HCT116 (cell line): Measurements from ENCODE around the gene RNF126. TPM values are rescaled to one million over a fixed set of nuclear protein-coding genes. Genes with fewer than 3 reads are reported as not detected.

ENCODE experiments used
- ATAC-seq: fragments of 200-7000 bp; cut with Tn5 transposase; 2 replicates; pipeline ENCODE4 v1.9.1; 2020; ENCODE audit warnings: mild to moderate bottlenecking, moderate library complexity
- BruUV-seq: library from RNA; stranded (reverse); fragments of 400-500 nt; replicated peaks from 2 replicates; lab custom pipeline; 2021; lab: Mats Ljungman, UMichigan
- CTCF ChIA-PET: fragments of 300-600 bp; sonication (Branson Sonifier 250); formaldehyde crosslinking; loops from one replicate; lab custom pipeline; 2021; ENCODE audit warnings: antibody characterized with exemption; lab: Charles Lee
- POLR2A ChIA-PET: fragments of 300-600, 350-600 bp; sonication (Branson Sonifier 250); formaldehyde crosslinking; loops from one replicate; lab custom pipeline; 2021; ENCODE audit warnings: antibody characterized with exemption; lab: Charles Lee
- RAD21 ChIA-PET, 2 experiments: fragments of 300-600 bp; sonication (Branson Sonifier 250); formaldehyde crosslinking; loops; one replicate each; lab custom pipeline; 2023; ENCODE audit warnings: low total read pairs in 2 of 2; ENCODE audit not compliant: uncharacterized antibody in 2 of 2, unreplicated experiment in 2 of 2, low non-redundant PET in 1 of 2; lab: Charles Lee
- DNase-seq: peaks from one replicate; pipeline ENCODE4 v3.0.0-alpha.2; 2010; ENCODE audit warnings: low read depth, low spot score
- H2AFZ ChIP-seq: fragments of 200-600 bp; shearing (Covaris generic), sonication (generic); 2 replicates; pipeline ENCODE4 v1.6.1; 2017; ENCODE audit warnings: low read depth, mixed run types, mixed read lengths, antibody characterized with exemption, low read length; ENCODE audit not compliant: poor library complexity, severe bottlenecking
- H3K27ac ChIP-seq: 2 replicates; pipeline ENCODE4 v1.5.1; 2012; ENCODE audit warnings: low read depth, low read length
- H3K27me3 ChIP-seq: fragments of 200-600 bp; sonication (generic); 2 replicates; pipeline ENCODE4 v1.6.1; 2016; ENCODE audit warnings: mixed run types, low read length, mixed read lengths; ENCODE audit not compliant: insufficient read depth
- H3K36me3 ChIP-seq, 2 experiments: fragments of 200-500 bp in 1 of 2; fragments of 200-600 bp in 1 of 2; sonication (Bioruptor generic) in 1 of 2; sonication (generic) in 1 of 2; 2 replicates each; pipeline versions ENCODE4 v1.5.1 to v1.6.1; 2014 to 2016; ENCODE audit warnings: low read length in 2 of 2, inconsistent platforms in 1 of 2, mixed read lengths in 1 of 2, mixed run types in 1 of 2; ENCODE audit not compliant: insufficient read depth in 2 of 2, control insufficient read depth in 1 of 2
- H3K4me1 ChIP-seq, 2 experiments: fragments of 200-600 bp in 1 of 2; sonication (generic) in 1 of 2; 2 replicates each; pipeline versions ENCODE4 v1.5.1 to v1.6.1; 2012 to 2017; ENCODE audit warnings: low read length in 2 of 2, inconsistent platforms in 1 of 2, mild to moderate bottlenecking in 1 of 2, mixed read lengths in 1 of 2, mixed run types in 1 of 2, moderate library complexity in 1 of 2; ENCODE audit not compliant: insufficient read depth in 2 of 2, control insufficient read depth in 1 of 2
- H3K4me2 ChIP-seq: fragments of 200-600 bp; sonication (generic); 2 replicates; pipeline ENCODE4 v1.6.1; 2017; ENCODE audit warnings: mixed run types, low read length, mixed read lengths
- H3K4me3 ChIP-seq, 2 experiments: fragments of 200-600 bp in 1 of 2; sonication (generic) in 1 of 2; replicated peaks in 1 of 2; 2 replicates each; pipeline ENCODE4 v1.5.1; 2011 to 2016; ENCODE audit warnings: low read length in 2 of 2, control low read depth in 1 of 2, low read depth in 1 of 2, mild to moderate bottlenecking in 1 of 2, mixed read lengths in 1 of 2, mixed run types in 1 of 2
- H3K79me2 ChIP-seq: fragments of 200-600 bp; sonication (generic); 2 replicates; pipeline ENCODE4 v1.6.1; 2017; ENCODE audit warnings: mild to moderate bottlenecking, mixed run types, low read length, moderate library complexity, mixed read lengths; ENCODE audit not compliant: insufficient read depth
- H3K9ac ChIP-seq: fragments of 200-600 bp; sonication (generic); 2 replicates; pipeline ENCODE4 v1.6.1; 2016; ENCODE audit warnings: low read length, mixed read lengths
- H3K9me2 ChIP-seq: fragments of 200-600 bp; sonication (generic), shearing (Covaris generic); 2 replicates; pipeline ENCODE4 v1.6.1; 2017; ENCODE audit warnings: mixed run types, mild to moderate bottlenecking, moderate library complexity; ENCODE audit not compliant: insufficient read depth
- H3K9me3 ChIP-seq, 2 experiments: fragments of 200-500 bp in 1 of 2; fragments of 200-600 bp in 1 of 2; sonication (Bioruptor generic) in 1 of 2; sonication (generic) in 1 of 2; 2 replicates each; pipeline ENCODE4 v1.6.1; 2014 to 2017; ENCODE audit warnings: low read length in 2 of 2, mixed read lengths in 2 of 2, inconsistent platforms in 1 of 2, low read depth in 1 of 2, mild to moderate bottlenecking in 1 of 2, mixed run types in 1 of 2, moderate library complexity in 1 of 2; ENCODE audit not compliant: control insufficient read depth in 1 of 2, insufficient read depth in 1 of 2
- H4K20me1 ChIP-seq: fragments of 200-600 bp; sonication (generic), shearing (Covaris generic); 2 replicates; pipeline ENCODE4 v1.6.1; 2017; ENCODE audit warnings: mixed run types, mild to moderate bottlenecking, moderate library complexity; ENCODE audit not compliant: insufficient read depth
- CBX3 ChIP-seq: IDR thresholded peaks from 2 replicates; pipeline ENCODE4 v1.6.1; 2012; ENCODE audit warnings: low read depth
- CEBPB ChIP-seq: IDR thresholded peaks from 2 replicates; pipeline ENCODE4 v1.6.1; 2012; ENCODE audit warnings: low read depth
- CTCF ChIP-seq, 3 experiments: fragments of 200-600 bp in 1 of 3; sonication (generic) in 1 of 3; IDR thresholded peaks in 2 of 3; conservative IDR thresholded peaks in 1 of 3; 2 replicates each; pipeline ENCODE4 v1.5.1; 2012 to 2017; ENCODE audit warnings: low read depth in 2 of 3, low read length in 2 of 3, antibody characterized with exemption in 1 of 3, borderline replicate concordance in 1 of 3, control low read depth in 1 of 3, mild to moderate bottlenecking in 1 of 3, mixed read lengths in 1 of 3, mixed run types in 1 of 3, moderate library complexity in 1 of 3; ENCODE audit not compliant: insufficient read depth in 1 of 3
- EGR1 ChIP-seq: IDR thresholded peaks from 2 replicates; pipeline ENCODE4 v1.6.1; 2012; ENCODE audit warnings: low read depth
- ELF1 ChIP-seq: IDR thresholded peaks from 2 replicates; pipeline ENCODE4 v1.6.1; 2012; ENCODE audit warnings: low read depth, borderline replicate concordance
- EZH2phosphoT487 ChIP-seq: fragments of 200-600 bp; IDR thresholded peaks from 2 replicates; pipeline ENCODE4 v1.6.1; 2018; ENCODE audit warnings: antibody characterized with exemption, borderline replicate concordance
- JUND ChIP-seq: IDR thresholded peaks from 2 replicates; pipeline ENCODE4 v1.6.1; 2012
- MAX ChIP-seq: IDR thresholded peaks from 2 replicates; pipeline ENCODE4 v1.6.1; 2012
- POLR2A ChIP-seq: IDR thresholded peaks from 2 replicates; pipeline ENCODE4 v1.7.0; 2011; ENCODE audit warnings: borderline replicate concordance; ENCODE audit not compliant: insufficient read depth, insufficient read length; ENCODE audit errors: extremely low read depth
- POLR2AphosphoS5 ChIP-seq: IDR thresholded peaks from 2 replicates; pipeline ENCODE4 v1.6.1; 2011; ENCODE audit warnings: mild to moderate bottlenecking, low read depth, low read length, moderate library complexity
- SP1 ChIP-seq: IDR thresholded peaks from 2 replicates; pipeline ENCODE4 v1.6.1; 2012; ENCODE audit warnings: low read depth
- SRF ChIP-seq: IDR thresholded peaks from 2 replicates; pipeline ENCODE4 v1.6.1; 2012; ENCODE audit warnings: low read depth
- ZFX ChIP-seq: fragments of 450-650 bp; IDR thresholded peaks from 2 replicates; pipeline ENCODE4 v1.6.1; 2017
- intact Hi-C: fragments of 100-400 bp; cut with micrococcal nuclease; formaldehyde crosslinking; loops from 2 replicates; pipeline ENCODE4 v1.10.0; 2022
- total RNA-seq: library from RNA; stranded (reverse); gene quantifications from one replicate; pipeline ENCODE4 v1.2.1, GENCODE V29; 2021; ENCODE audit not compliant: unreplicated experiment
- TF ChIP-seq, protein P1 (sequence below): IDR thresholded peaks from 2 replicates; pipeline ENCODE4 v1.6.1; 2012
- TF ChIP-seq, protein P2 (sequence below): IDR thresholded peaks from 2 replicates; pipeline ENCODE4 v1.6.1; 2012; ENCODE audit warnings: low read depth
- TF ChIP-seq, protein P3 (sequence below): IDR thresholded peaks from 2 replicates; pipeline ENCODE4 v1.6.1; 2011; ENCODE audit warnings: mild to moderate bottlenecking, low read length, moderate library complexity; ENCODE audit not compliant: insufficient replicate concordance; ENCODE audit errors: extremely low read depth

RNF126 gene
- total RNA-seq, 1 experiment from 2014 or later = 93.8 TPM

DNA sequence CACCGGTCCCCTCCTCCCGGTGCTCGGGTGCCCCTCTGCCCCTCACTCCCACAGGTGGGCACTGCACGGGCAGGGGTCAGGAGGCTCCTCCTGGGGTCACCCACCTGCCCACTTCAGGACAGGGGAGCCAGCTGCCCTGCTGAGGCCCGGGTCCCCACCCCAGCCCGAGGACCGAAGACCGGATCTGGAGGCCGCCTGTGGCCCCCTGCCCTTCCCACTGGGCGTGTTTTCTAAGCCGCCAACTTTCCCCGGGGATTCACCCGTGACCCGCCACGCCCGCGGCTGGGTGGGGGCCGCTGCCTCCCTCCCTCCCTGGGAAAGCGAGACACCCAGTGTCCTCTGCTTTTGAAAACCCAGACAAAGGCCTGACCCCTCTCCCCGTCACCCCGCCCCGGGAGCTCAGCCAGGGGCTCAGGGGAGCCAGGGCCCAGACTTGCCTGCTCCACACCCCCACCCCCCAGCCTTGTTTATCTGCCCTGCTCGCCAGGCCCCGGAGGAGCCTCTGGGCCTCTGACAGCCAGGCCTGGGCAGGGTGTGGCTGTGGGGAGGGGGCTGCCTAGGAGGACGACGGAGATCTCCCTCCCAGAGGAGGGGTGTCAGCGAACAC is 47.1 kb upstream of the RNF126 start:
- no peaks in the 10 kb centered on the region for H4K20me1 ChIP-seq
- ChIA-PET CTCF (no interaction called here), RAD21 (no interaction called here)
- peak overlapping the region; percentile 67; the same call in 1 of the 2 replicates for H3K27ac ChIP-seq
- H2AFZ ChIP-seq = no peak overlapping the region
- peak overlapping the region; percentile 59 for H3K9ac ChIP-seq
- H3K79me2 ChIP-seq = no peaks in the 10 kb centered on the region
- H3K4me1 ChIP-seq = peaks cover 10 to 21% of the 10 kb centered on the region in 2 experiments
- H3K4me2 ChIP-seq = peak overlapping the region; percentile 78
- H3K9me3 ChIP-seq = no peaks in the 10 kb centered on the region
- H3K9me2 ChIP-seq = no peaks in the 10 kb centered on the region
- no peaks in the 10 kb centered on the region for H3K36me3 ChIP-seq
- intact Hi-C loops = no loop called here
- H3K4me3 ChIP-seq = peak overlapping the region; percentile 42 to 64; a peak in 3 of 4 replicates
- DNase-seq = no peak
- H3K27me3 ChIP-seq = no peaks in the 10 kb centered on the region
- ATAC-seq = no peak
- TF ChIP-seq, protein P1, sequence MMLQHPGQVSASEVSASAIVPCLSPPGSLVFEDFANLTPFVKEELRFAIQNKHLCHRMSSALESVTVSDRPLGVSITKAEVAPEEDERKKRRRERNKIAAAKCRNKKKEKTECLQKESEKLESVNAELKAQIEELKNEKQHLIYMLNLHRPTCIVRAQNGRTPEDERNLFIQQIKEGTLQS = no peak
- TF ChIP-seq, protein P2, sequence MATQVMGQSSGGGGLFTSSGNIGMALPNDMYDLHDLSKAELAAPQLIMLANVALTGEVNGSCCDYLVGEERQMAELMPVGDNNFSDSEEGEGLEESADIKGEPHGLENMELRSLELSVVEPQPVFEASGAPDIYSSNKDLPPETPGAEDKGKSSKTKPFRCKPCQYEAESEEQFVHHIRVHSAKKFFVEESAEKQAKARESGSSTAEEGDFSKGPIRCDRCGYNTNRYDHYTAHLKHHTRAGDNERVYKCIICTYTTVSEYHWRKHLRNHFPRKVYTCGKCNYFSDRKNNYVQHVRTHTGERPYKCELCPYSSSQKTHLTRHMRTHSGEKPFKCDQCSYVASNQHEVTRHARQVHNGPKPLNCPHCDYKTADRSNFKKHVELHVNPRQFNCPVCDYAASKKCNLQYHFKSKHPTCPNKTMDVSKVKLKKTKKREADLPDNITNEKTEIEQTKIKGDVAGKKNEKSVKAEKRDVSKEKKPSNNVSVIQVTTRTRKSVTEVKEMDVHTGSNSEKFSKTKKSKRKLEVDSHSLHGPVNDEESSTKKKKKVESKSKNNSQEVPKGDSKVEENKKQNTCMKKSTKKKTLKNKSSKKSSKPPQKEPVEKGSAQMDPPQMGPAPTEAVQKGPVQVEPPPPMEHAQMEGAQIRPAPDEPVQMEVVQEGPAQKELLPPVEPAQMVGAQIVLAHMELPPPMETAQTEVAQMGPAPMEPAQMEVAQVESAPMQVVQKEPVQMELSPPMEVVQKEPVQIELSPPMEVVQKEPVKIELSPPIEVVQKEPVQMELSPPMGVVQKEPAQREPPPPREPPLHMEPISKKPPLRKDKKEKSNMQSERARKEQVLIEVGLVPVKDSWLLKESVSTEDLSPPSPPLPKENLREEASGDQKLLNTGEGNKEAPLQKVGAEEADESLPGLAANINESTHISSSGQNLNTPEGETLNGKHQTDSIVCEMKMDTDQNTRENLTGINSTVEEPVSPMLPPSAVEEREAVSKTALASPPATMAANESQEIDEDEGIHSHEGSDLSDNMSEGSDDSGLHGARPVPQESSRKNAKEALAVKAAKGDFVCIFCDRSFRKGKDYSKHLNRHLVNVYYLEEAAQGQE = no peak
- no peak for TF ChIP-seq ELF1
- TF ChIP-seq, protein P3, sequence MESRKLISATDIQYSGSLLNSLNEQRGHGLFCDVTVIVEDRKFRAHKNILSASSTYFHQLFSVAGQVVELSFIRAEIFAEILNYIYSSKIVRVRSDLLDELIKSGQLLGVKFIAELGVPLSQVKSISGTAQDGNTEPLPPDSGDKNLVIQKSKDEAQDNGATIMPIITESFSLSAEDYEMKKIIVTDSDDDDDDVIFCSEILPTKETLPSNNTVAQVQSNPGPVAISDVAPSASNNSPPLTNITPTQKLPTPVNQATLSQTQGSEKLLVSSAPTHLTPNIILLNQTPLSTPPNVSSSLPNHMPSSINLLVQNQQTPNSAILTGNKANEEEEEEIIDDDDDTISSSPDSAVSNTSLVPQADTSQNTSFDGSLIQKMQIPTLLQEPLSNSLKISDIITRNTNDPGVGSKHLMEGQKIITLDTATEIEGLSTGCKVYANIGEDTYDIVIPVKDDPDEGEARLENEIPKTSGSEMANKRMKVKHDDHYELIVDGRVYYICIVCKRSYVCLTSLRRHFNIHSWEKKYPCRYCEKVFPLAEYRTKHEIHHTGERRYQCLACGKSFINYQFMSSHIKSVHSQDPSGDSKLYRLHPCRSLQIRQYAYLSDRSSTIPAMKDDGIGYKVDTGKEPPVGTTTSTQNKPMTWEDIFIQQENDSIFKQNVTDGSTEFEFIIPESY = no peak
- TF ChIP-seq CEBPB = no peak
- no peak for TF ChIP-seq POLR2AphosphoS5
- no peak for TF ChIP-seq JUND
- TF ChIP-seq EGR1 = no peak
- TF ChIP-seq POLR2A = no peak
- TF ChIP-seq SP1 = no peak
- TF ChIP-seq CTCF (IDR thresholded peaks at IDR 0.05 in 2 of 3, conservative IDR thresholded peaks at IDR 0.05 in 1 of 3; ENCODE audit: borderline replicate concordance in 1 of 3, insufficient read depth in 1 of 3, low read depth in 2 of 3, low read length in 2 of 3) = no peak
- TF ChIP-seq CBX3 = no peak
- TF ChIP-seq SRF = no peak
- no peak for TF ChIP-seq MAX
- no peak for TF ChIP-seq EZH2phosphoT487
- TF ChIP-seq ZFX = no peak
- TF ChIP-seq, all 23 proteins: peak for 0
- POLR2A ChIA-PET = no interaction called here
- BruUV-seq = TSS peak; percentile 44
